ENCODE data around the gene RTN4IP1.

DNA sequence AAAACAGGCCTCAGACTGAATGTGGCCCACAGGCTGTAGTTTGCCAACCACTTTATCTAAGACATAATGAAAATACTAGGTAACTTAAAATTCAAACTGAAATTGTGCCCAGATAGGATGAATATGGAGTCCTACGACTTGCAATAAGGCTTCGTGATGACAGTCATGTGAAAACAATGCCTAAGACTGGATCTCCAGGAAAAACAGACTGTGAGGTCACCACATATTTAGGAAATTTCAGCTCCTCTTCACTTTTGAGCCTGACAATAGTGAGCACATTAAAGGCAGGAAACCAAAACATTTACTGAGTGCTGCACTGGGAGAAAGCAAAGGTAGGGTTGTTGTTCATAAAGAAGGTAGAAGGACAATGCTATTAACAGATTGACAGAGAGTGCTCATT lies 50.0 kb downstream of the RTN4IP1 start:
- TF ChIP-seq, protein P1, sequence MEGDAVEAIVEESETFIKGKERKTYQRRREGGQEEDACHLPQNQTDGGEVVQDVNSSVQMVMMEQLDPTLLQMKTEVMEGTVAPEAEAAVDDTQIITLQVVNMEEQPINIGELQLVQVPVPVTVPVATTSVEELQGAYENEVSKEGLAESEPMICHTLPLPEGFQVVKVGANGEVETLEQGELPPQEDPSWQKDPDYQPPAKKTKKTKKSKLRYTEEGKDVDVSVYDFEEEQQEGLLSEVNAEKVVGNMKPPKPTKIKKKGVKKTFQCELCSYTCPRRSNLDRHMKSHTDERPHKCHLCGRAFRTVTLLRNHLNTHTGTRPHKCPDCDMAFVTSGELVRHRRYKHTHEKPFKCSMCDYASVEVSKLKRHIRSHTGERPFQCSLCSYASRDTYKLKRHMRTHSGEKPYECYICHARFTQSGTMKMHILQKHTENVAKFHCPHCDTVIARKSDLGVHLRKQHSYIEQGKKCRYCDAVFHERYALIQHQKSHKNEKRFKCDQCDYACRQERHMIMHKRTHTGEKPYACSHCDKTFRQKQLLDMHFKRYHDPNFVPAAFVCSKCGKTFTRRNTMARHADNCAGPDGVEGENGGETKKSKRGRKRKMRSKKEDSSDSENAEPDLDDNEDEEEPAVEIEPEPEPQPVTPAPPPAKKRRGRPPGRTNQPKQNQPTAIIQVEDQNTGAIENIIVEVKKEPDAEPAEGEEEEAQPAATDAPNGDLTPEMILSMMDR (IDR thresholded peaks at IDR 0.05): no peak
- TF ChIP-seq CHD2 (IDR thresholded peaks at IDR 0.05; ENCODE audit: low read length, partially characterized antibody): no peak
- TF ChIP-seq, protein P2, sequence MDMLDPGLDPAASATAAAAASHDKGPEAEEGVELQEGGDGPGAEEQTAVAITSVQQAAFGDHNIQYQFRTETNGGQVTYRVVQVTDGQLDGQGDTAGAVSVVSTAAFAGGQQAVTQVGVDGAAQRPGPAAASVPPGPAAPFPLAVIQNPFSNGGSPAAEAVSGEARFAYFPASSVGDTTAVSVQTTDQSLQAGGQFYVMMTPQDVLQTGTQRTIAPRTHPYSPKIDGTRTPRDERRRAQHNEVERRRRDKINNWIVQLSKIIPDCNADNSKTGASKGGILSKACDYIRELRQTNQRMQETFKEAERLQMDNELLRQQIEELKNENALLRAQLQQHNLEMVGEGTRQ (IDR thresholded peaks at IDR 0.05; ENCODE audit: borderline replicate concordance, low read depth, low read length): no peak
- TF ChIP-seq EZH2phosphoT487 (IDR thresholded peaks at IDR 0.05; ENCODE audit: borderline replicate concordance, low read depth): no peak
- TF ChIP-seq TAF1 (IDR thresholded peaks at IDR 0.05; ENCODE audit: borderline replicate concordance, low read depth, low read length): no peak
- TF ChIP-seq YY1 (IDR thresholded peaks at IDR 0.05; ENCODE audit: low read depth): no peak
- TF ChIP-seq JUND (IDR thresholded peaks at IDR 0.05): no peak
- no peak for TF ChIP-seq FOXM1 (IDR thresholded peaks at IDR 0.05; ENCODE audit: low read depth)
- no peak for TF ChIP-seq RAD21 (IDR thresholded peaks at IDR 0.05; ENCODE audit: low read length)

All from SK-N-SH (cell line).